ENCODE measurements around the gene CCDC149. TPM values are rescaled to one million over a fixed set of nuclear protein-coding genes. Genes with fewer than 3 reads are reported as not detected.

Gene CCDC149
- total RNA-seq, 1 experiment from 2014 or later = 3.6 TPM

GRCh38 chr4:24867251-24867650, 45.6 kb downstream of the CCDC149 start:
- CTCF ChIA-PET = no interaction called here
- intact Hi-C loops (cut with micrococcal nuclease; ENCODE audit: unreplicated experiment) = no loop called here
- Histone ChIP-seq H3K4me1 (ENCODE audit: control insufficient read depth, insufficient read depth, low read length) (no peaks in the 10 kb centered on the region), H3K27me3 (ENCODE audit: control insufficient read depth, insufficient read depth, low read length) (no peaks in the 10 kb centered on the region), H3K36me3 (ENCODE audit: control insufficient read depth, insufficient read depth, low read length) (no peaks in the 10 kb centered on the region), H3K27ac (ENCODE audit: low read length) (no peak overlapping the region), H3K4me3 (ENCODE audit: low read depth in 2 of 2, low read length in 2 of 2) (no peak overlapping the region), H3K9me3 (ENCODE audit: control insufficient read depth, insufficient read depth, low read depth, low read length) (no peaks in the 10 kb centered on the region)
- POLR2A ChIA-PET = no interaction called here
- TF ChIP-seq SIN3A (IDR thresholded peaks at IDR 0.05; ENCODE audit: borderline replicate concordance, insufficient read depth, low read depth, low read length) (no peak), CTCF (IDR thresholded peaks at IDR 0.05) (no peak), POLR2AphosphoS5 (IDR thresholded peaks at IDR 0.05; ENCODE audit: low read depth, low read length) (no peak), REST (IDR thresholded peaks at IDR 0.05; ENCODE audit: insufficient read depth in 1 of 2, low read depth in 2 of 2, low read length in 1 of 2) (no peak), TCF7L2 (IDR thresholded peaks at IDR 0.05; ENCODE audit: low read depth, low read length) (no peak)
- no peak for ATAC-seq
- in situ Hi-C loops (cut with HindIII; ENCODE audit: low pct_unique_long_range_greater_than_20kb, low sequenced_read_pairs) = no loop called here
- BruUV-seq (replicated peaks) = no TSS peak
- DNase-seq (ENCODE audit: low read depth, low spot score) = no peak

- ATAC-seq (no peak), DNase-seq (ENCODE audit: low read depth, low spot score) (no peak)
- H3K27ac ChIP-seq (ENCODE audit: low read length) = no peak overlapping the region
- H3K27me3 ChIP-seq (ENCODE audit: control insufficient read depth, insufficient read depth, low read length) = no peaks in the 10 kb centered on the region
- in situ Hi-C loops (cut with HindIII; ENCODE audit: low pct_unique_long_range_greater_than_20kb, low sequenced_read_pairs) = no loop called here
- H3K4me1 ChIP-seq (ENCODE audit: control insufficient read depth, insufficient read depth, low read length) = no peaks in the 10 kb centered on the region
- intact Hi-C loops (cut with micrococcal nuclease; ENCODE audit: unreplicated experiment) = no loop called here
- H3K4me3 ChIP-seq (ENCODE audit: low read depth in 2 of 2, low read length in 2 of 2) = no peak overlapping the region
- H3K36me3 ChIP-seq (ENCODE audit: control insufficient read depth, insufficient read depth, low read length) = no peaks in the 10 kb centered on the region
- POLR2A ChIA-PET = no interaction called here
- no TSS peak for BruUV-seq (replicated peaks)
- TF ChIP-seq TCF7L2 (IDR thresholded peaks at IDR 0.05; ENCODE audit: low read depth, low read length) (no peak), POLR2AphosphoS5 (IDR thresholded peaks at IDR 0.05; ENCODE audit: low read depth, low read length) (no peak), SIN3A (IDR thresholded peaks at IDR 0.05; ENCODE audit: borderline replicate concordance, insufficient read depth, low read depth, low read length) (no peak), REST (IDR thresholded peaks at IDR 0.05; ENCODE audit: insufficient read depth in 1 of 2, low read depth in 2 of 2, low read length in 1 of 2) (no peak), CTCF (IDR thresholded peaks at IDR 0.05) (no peak)
- H3K9me3 ChIP-seq (ENCODE audit: control insufficient read depth, insufficient read depth, low read depth, low read length) = no peaks in the 10 kb centered on the region
- CTCF ChIA-PET = no interaction called here
Observed at GRCh38 chr4:24865401-24865800, 47.4 kb downstream of the CCDC149 start.

Data from Panc1 (cell line).